Adrenal gland (tissue), 5 donors: Measurements from ENCODE around the gene TH.

ENCODE experiments used
- POLR2A ChIP-seq, 2 donors: fragments of 450-650 bp; IDR thresholded peaks; one replicate each; pipeline ENCODE4 v1.6.1; 2017; ENCODE audit warnings: antibody characterized with exemption in 2 of 2, mild to moderate bottlenecking in 2 of 2, moderate library complexity in 1 of 2
- TF ChIP-seq, protein P1 (sequence below), 6 experiments: fragments of 450-650 bp in 4 of 6; fragments of 200-600 bp in 2 of 6; sonication (generic) in 1 of 6; IDR thresholded peaks; 1 replicate in 5 of 6; 2 replicates in 1 of 6; pipeline versions ENCODE4 v1.5.1 to v1.8.0; 2016 to 2021; ENCODE audit warnings: antibody characterized with exemption in 6 of 6, mild to moderate bottlenecking in 2 of 6, moderate library complexity in 1 of 6
- donor health status: DM: no; HTN: no; CAD: no.

DNA sequence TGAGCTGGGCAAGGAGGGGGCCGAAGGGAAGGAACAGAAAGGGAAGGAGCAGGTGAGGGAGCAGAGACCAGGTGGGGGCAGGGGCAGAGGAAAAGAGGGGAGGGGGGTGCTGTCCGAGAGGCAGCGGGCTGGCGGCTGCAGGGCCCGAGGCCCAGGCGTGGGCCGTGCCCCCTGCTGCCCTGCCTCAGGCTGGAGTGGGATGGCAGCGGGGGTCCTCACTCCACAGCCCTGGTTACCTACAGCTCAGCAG is 34.7 kb downstream of the TH start:
- TF ChIP-seq, protein P1, sequence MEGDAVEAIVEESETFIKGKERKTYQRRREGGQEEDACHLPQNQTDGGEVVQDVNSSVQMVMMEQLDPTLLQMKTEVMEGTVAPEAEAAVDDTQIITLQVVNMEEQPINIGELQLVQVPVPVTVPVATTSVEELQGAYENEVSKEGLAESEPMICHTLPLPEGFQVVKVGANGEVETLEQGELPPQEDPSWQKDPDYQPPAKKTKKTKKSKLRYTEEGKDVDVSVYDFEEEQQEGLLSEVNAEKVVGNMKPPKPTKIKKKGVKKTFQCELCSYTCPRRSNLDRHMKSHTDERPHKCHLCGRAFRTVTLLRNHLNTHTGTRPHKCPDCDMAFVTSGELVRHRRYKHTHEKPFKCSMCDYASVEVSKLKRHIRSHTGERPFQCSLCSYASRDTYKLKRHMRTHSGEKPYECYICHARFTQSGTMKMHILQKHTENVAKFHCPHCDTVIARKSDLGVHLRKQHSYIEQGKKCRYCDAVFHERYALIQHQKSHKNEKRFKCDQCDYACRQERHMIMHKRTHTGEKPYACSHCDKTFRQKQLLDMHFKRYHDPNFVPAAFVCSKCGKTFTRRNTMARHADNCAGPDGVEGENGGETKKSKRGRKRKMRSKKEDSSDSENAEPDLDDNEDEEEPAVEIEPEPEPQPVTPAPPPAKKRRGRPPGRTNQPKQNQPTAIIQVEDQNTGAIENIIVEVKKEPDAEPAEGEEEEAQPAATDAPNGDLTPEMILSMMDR (IDR thresholded peaks at IDR 0.05) = no peak
- no peak for TF ChIP-seq POLR2A (IDR thresholded peaks at IDR 0.05)
